ENCODE results near the gene GGCX. TPM values are rescaled to one million over a fixed set of nuclear protein-coding genes. Genes with fewer than 3 reads are reported as not detected.
"Not testable (repeated sequence)": the region's sequence is repeated elsewhere in the genome, so short reads cannot be mapped to it uniquely, and the experiment has no call there.

The GGCX gene
- polyA plus RNA-seq, 3 donors = 36.8 to 41.1 (median 37.0) TPM

DNA sequence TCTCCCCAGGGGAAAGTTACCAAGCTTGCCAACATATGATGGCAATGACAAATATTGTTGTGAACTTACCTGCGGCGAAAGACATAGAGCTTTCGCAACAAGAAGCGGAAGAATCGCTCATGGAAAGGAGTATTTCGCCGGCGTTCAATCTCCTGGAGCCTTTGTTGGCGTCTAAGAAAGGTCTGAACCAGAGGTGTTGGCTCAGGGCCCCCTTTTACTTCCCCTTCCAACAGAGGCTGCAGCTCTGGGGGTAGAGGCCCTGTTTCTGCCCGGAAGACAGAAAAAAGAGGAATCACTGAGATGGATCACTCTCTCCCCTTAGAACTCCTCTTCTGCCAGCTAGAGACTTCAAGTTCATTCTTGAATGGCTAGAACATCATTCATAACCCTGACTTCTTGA, 10.8 kb downstream of the GGCX start:
- DNase-seq (ENCODE audit: extremely low read depth in 1 of 11, low read depth in 9 of 11, low spot score in 4 of 11) = no peak

DNA sequence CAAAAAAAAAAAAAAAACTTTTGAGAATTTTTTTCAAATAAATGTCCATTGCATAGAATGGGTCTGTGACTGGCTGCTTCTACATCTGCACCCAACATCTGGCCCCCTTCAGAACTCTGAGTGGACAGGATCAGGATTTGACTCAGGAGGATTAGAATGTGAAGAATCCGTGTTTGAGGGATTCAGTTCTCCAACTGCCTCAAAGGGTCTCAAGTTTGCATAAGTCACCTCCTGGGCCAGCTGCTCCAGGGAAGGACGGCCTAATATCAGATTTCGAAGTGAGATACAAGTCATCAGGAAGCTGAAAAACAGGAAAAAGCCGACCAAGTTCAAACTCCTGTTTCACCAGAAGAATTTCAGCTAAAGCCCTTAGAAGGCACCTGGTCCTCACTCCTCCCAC, 11.5 kb downstream of the GGCX start:
- DNase-seq (ENCODE audit: extremely low read depth in 1 of 11, low read depth in 9 of 11, low spot score in 4 of 11) = peak in 1 of 11 donors; percentile 33

DNA sequence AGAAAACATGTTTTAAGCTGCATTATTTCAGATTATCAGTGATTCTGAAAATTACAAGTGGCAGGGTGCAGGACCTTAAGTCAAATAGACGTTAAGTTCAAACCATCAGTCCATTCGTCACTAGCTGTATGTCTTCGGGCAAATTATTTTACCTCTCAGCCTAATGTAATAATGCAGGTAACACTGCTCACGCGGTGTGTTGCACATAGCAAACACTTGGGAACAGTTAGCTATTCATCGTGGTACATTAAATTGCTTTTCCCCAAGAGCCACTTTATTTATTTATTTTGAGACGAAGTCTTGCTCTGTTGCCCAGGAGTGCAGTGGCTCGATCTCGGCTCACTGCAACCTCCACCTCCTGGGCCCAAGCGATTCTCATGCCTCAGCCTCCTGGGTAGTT, 12.2 kb downstream of the GGCX start:
- no peak for DNase-seq (ENCODE audit: extremely low read depth in 1 of 11, low read depth in 9 of 11, low spot score in 4 of 11)

DNA sequence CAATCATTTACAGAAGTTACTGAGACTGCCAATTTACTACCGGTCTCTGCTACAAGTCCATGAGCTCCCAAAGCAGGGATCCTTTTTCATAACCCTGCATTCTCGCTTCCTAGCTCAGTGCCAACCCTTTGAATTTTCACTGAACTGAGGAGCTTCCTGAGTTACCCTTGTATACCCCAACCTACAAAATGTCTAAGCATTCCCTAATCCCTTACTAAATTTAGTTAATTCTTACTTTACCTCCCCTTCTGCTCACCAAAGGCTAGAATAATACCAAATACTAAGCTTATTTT, 12.7 kb downstream of the GGCX start:
- no peak for DNase-seq (ENCODE audit: extremely low read depth in 1 of 11, low read depth in 9 of 11, low spot score in 4 of 11)

DNA sequence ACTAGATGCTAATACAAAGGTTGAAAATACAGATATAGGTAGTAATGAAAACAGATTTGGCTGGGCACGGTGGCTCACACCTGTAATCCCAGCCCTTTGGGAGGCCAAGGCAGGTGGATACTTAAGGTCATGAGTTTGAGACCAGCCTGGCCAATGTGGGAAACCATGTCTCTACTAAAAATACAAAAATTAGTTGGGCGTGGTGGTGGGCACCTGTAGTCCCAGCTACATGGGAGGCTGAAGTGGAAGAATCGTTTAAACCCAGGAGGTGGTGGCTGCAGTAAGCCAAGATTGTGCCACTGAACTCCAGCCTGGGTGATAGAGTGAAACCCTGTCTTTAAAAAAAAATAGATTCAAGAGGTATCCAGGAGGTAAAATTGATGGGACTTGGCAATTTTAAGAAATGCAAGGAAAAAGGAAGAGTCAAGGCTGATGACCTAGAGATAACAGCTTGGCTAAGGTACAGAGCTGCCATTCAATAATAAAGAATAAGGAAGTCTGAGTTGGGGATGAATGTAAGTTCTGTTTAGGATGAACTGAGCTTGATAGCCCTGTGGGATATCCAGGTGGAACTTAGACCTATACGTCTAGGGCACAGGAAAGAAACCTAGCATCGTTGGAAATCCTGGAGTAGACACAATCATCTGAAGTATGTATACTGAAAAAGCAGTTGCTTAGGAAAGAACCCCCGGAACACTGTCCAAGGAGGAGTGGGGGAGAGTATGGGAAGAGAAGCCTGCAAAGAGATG, 13.3 kb downstream of the GGCX start:
- DNase-seq (ENCODE audit: extremely low read depth in 1 of 11, low read depth in 9 of 11, low spot score in 4 of 11) = no peak

DNA sequence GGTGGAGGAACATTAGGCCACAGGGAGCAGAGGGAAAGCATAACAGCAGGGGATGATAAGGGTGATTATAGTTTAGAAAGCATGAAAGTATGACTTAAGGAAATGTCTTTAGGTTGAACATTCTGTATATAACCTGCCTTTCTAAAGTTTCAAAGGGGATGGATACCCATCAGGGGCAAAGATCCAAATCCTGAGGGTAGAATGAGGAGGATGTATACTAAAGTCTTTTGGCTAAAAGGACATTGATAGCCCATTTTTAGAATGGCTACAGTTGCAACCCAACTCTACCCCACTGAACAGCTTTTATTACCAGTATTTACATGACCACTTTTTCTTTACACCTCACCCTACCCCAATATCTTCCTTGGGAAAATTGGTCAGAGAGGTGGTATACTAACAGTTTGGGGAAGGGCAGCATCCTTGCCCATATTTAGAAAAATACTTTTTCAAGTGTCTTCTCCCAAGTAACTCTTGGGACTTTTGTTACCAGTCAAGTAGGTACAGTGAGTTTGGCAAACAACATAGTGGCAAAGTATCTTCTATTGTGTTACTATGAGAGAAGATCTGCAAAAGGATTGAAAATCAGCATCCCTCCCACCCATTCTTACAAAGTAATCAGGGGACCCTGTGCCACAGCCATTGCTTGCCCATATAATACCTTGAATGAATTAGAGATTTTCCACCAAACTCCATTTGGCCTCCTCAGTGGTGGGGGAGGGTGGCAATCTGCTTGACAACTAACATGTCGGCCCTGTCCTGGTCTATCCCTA, 14.0 kb downstream of the GGCX start:
- DNase-seq (ENCODE audit: extremely low read depth in 1 of 11, low read depth in 9 of 11, low spot score in 4 of 11) = no peak

DNA sequence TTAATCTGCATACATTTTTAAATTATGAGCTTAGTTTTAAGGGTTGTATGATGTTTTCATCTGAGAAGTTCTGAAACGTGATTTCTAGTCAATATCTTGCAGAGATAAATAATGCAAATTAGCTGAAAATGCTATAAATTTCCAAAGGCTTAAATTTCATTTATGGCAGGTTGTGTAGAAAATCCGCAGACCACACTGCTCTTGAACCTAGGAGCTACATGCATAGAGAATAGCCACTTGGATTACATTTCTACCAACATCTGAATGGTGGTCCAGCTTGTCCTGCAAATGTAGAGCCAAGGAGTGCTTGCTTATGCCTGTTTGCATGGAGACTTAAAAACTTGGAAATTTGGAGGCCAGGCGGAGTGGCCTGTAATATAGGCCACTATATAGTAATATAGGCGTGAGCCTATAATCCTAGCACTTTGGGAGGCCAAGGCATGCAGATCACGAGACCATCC, 15.5 kb downstream of the GGCX start:
- DNase-seq (ENCODE audit: extremely low read depth in 1 of 11, low read depth in 9 of 11, low spot score in 4 of 11) = no peak

DNA sequence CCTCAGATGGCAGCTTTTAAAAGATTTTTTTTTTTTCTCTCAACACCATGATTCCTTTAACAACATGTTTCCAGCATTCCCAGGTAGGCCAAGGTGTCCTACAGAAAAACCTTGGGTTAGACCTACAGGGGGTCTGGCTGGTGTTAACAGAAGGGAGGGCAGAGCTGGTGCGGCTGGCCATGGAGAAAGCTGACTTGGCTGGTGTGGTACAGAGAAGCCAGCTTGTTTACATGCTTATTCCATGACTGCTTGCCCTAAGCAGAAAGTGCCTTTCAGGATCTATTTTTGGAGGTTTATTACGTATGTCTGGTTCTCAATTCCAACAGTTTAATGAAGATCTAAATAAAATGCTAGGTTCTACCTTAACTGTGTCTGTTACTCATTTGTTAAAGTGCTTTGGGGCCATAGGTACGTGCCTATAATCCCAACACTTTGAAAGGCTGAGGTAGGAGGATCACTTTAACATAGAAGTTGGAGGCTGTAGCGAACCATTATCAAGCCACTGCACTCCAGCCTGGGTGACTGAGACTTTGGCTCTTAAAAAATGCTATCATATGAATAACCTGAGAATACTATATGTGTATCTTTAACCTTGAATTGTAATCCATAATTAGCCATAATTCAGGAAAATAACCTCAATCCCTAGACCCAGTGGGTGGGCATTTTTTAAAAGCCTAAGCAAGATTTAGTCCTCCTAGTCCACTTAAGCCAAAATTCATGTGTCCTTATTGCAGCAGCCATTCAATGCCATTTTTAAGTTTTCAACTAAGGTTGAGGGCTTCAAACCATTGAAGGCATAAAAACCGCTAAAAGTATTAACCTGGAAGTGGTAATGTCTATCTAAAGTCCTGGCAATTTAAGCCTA, 16.1 kb downstream of the GGCX start:
- DNase-seq (ENCODE audit: extremely low read depth in 1 of 11, low read depth in 9 of 11, low spot score in 4 of 11) = not testable (repeated sequence)

DNA sequence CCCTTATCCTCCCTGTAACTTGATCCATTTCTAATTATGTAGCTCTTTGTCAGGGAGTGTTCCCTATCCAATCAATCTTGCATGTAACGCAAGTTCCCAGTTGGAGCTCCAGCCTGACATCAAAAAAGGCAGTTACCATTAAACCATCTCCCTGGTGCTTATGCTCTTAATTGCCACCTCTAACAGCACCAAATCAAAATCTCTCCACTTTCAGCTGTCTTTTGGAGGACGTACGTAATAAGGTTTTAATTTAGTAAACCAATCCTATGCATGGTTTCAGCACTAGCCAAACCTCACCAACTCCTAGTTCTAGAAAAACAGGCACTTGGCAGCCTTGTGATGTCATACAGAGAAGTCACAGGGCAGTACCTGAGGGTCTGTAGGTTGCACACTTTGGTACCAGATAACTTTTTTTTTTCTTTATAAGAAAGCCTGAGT, 17.0 kb downstream of the GGCX start:
- DNase-seq (ENCODE audit: extremely low read depth in 1 of 11, low read depth in 9 of 11, low spot score in 4 of 11) = not testable (repeated sequence)

DNA sequence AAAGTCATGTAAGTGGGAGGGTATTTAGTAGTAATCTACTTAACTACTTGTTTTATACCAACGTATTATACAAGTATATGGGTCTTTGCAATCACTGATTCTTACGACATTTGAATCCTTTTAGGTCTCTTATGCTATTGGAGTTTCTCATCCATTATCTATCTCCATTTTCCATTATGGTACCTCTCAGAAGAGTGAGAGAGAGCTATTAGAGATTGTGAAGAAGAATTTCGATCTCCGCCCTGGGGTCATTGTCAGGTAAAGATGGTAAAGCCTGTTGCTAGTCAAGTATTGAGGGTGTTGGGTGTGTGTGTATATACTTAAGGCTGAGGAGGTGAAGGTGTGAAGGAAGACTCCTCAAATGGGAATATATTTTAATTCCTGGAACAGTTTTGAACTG, 18.5 kb downstream of the GGCX start:
- DNase-seq (ENCODE audit: extremely low read depth in 1 of 11, low read depth in 9 of 11, low spot score in 4 of 11) = no peak

DNA sequence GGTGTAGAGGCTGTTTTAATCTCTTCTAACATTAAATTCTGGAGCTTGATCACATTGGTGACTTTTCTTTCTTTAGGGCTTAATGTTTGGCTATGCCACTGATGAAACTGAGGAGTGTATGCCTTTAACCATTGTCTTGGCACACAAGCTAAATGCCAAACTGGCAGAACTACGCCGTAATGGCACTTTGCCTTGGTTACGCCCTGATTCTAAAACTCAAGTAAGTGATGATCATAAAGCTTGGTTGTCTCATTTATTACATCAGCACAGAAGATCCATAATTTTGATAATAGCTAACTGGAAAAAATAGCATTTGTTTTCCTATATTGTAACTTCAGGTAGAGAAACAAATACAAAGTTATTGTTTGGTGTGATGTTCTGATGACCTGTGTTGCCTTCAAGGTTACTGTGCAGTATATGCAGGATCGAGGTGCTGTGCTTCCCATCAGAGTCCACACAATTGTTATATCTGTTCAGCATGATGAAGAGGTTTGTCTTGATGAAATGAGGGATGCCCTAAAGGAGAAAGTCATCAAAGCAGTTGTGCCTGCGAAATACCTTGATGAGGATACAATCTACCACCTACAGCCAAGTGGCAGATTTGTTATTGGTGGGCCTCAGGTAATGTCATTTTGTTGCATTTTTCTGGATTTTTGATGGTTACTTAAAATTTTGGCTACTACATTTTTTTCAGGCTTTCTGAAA, 19.4 kb downstream of the GGCX start:
- no peak for DNase-seq (ENCODE audit: extremely low read depth in 1 of 11, low read depth in 9 of 11, low spot score in 4 of 11)

DNA sequence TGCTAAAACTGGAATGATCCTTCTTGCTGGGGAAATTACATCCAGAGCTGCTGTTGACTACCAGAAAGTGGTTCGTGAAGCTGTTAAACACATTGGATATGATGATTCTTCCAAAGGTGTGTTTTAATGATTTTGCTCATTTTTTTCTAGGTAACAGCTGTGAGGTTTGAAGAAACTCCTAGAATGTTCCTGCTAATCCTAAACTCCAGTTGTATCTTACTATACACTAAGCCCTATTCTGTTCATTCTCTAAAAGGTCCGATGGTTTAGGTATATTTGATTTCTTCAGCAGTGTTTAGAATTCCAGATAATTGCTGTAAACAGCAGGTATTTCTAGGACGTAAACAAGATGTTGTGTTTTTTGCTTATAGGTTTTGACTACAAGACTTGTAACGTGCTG, 20.0 kb downstream of the GGCX start:
- no peak for DNase-seq (ENCODE audit: extremely low read depth in 1 of 11, low read depth in 9 of 11, low spot score in 4 of 11)

DNA sequence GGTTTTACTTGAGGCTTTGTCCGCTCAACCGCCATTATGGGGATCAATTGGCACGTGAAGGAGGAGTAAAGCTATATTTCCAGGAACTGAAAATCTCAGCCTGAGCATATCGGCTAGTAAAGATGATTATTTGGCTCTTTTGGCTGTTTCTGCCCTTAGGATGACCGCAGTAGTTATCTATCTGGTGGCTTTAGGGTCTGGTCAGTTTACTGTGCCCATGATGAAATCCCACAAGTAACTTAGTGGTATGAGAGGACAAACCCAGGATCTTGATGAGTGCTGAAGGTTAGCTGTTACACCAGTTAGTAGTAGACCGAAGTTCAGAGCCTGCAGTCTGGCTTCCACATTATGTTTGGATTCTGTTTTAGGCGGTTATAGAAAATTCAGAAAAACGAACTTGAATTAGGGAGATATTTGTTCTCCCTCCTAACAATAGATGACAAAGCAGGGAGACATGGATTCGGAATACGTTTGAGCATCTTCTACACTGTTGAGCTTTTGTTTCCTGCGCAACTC, 21.1 kb downstream of the GGCX start:
- no peak for DNase-seq (ENCODE audit: extremely low read depth in 1 of 11, low read depth in 9 of 11, low spot score in 4 of 11)

DNA sequence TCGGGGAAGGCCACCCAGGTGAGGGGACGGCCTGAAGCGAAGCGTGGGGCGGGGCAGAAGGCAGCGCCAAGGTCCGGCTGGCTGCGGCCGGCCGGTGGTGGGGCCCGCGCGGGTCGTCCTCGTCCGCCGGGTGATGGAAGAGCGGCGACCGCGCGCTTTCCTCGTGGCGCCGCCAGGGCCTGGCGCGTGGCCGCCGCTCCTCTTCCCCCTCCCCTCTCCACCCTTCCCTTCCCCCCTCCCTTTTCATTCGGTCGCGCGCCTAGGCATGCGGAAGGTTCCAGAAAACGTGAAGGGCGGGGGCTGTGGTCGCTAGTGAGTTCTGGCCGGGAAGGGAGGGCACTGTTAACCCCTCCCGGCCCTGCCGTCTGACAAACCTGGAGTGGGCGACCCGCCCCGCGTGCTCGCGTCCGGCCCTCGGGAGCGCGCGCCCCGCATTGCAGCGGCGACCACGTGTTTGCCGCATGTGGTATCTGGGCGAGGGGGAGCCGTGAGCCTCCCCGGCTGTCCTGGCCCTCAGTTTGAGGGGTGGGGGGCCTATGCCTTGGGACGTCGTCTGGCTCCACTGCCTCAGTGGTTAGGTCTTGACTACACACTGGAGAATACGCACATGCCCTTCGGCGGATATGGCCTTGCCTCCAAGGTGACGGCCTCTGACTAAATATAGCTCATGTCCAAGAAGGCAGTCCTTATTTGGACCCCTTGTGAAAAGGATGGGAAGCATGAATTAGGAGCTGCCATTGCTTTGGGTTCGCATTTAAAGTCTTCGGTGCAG, 21.7 kb downstream of the GGCX start:
- peak in 5 of 11 donors; percentile 56 to 70 (median 64) for DNase-seq (ENCODE audit: extremely low read depth in 1 of 11, low read depth in 9 of 11, low spot score in 4 of 11)

DNA sequence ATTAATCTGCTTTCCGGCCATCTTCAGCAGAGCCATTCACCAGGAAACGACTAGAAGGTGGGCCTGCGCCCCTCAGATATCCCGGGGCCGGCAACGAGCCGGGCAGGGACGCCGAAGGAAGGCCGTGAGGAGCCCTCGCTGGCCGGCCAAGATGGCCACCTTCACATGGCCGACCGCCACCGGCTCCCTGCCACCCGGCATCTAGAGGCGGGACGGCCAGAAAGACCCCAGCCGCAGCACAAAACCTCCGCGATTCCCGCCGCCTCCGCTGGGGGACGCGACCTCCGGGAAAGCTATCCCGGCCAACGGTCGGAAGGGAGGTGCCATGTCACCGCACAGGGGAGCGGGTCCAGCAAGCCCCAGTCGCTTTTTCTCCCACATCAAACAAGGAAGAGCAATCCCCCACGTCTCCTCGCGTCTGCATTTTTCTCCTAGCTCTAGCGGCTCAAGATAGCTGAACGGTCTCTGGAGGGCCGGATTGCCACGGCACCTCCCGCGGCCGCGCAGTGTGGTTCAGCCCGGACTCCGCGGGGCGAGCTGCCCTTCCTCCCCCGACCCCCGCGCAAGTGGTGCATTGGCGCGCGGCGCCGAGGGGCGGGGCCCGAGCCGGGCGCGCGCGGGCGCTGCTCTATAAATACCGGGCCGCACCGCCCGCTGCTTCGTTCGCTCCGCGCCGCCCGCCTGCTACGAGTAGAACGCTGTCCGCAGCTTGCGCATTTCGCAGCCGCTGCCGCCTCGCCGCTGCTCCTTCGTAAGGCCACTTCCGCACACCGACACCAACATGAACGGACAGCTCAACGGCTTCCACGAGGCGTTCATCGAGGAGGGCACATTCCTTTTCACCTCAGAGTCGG, 22.6 kb downstream of the GGCX start, which contains the start of gene MAT2A:
MAT2A (plus strand) TSS at position 662 of the 854 bp plus-strand sequence; CDS start at position 782, 120 bp downstream.
- peak; percentile 91 to 96 (median 95) for DNase-seq (ENCODE audit: extremely low read depth in 1 of 11, low read depth in 9 of 11, low spot score in 4 of 11)

DNA sequence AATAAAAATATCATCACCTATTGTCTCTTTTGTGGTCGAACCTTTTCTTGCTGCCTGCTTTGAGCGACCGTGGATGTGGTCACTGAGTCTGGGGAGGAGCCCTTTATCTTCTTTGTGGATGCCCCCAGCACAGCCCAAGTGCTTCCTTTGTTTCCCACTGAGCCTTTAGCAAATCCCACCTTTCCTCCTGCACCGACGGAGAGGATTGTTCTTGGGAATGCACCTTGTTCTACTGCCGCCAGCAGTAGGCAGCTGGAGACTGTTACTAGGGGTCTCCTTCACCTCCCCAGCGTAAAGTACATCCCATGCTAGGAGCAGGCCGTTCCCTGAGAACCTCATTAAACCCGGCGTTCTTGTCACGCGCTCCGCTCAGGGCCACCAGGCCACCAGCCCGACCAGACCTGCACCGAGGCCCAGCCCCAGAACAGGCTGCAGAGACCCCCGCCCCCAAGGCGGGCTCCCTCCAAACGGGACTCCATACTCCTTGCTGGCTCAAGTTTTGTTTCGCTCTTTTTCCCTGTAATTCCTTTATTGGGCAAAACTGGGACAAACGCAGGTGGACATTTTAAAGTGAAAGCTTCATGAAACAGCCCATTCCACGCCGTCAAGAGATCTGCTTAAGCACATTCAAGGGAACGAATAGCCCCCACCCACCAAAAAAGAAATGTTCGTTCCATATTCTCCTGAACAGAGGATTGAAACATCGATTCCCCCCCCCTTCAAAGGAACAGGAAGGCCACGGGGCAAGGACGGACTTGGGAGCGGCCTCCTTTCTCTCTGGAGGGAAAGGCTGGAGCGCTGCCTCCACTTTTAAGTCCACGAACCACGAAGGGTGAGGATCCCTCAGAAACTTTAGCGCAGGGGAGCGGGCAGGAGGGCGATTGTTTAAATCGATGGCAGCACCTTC, 23.4 kb downstream of the GGCX start:
- peak in 5 of 11 donors; percentile 36 to 62 (median 50) for DNase-seq (ENCODE audit: extremely low read depth in 1 of 11, low read depth in 9 of 11, low spot score in 4 of 11)

All from renal cortex interstitium (tissue), 11 donors.